IMR-90 (cell line): ENCODE data around the gene TBC1D12. TPM values are rescaled to one million over a fixed set of nuclear protein-coding genes. Genes with fewer than 3 reads are reported as not detected.
"Not testable (repeated sequence)": the region's sequence is repeated elsewhere in the genome, so short reads cannot be mapped to it uniquely, and the experiment has no call there.

Source experiments
- ATAC-seq: fragments of 200-7000 bp; cut with Tn5 transposase; 2 replicates; pipeline ENCODE4 v1.9.1; 2020; ENCODE audit warnings: low read depth, mild to moderate bottlenecking, moderate library complexity
- BruUV-seq: library from RNA; stranded (reverse); fragments of 400-500 nt; replicated peaks from 2 replicates; lab custom pipeline; 2021; lab: Mats Ljungman, UMichigan
- CTCF ChIA-PET: fragments of 300-600 bp; formaldehyde crosslinking; extraction: SDS; loops from one replicate; lab custom pipeline; 2021; ENCODE audit warnings: antibody characterized with exemption; lab: Yijun Ruan, JAX
- POLR2A ChIA-PET: fragments of 300-600 bp; sonication (Branson Sonifier 250); formaldehyde crosslinking; loops from one replicate; lab custom pipeline; 2022; ENCODE audit warnings: antibody characterized with exemption; ENCODE audit not compliant: unreplicated experiment; lab: Charles Lee
- DNase-seq: peaks from one replicate; pipeline ENCODE4 v3.0.0; 2013
- H2AFZ ChIP-seq: replicated peaks from 2 replicates; pipeline ENCODE3; 2013; ENCODE audit warnings: low read length, mild to moderate bottlenecking; ENCODE audit not compliant: poor library complexity
- H2AK5ac ChIP-seq: 2 replicates; pipeline ENCODE4 v1.6.1; 2013; ENCODE audit warnings: low read depth, low read length, inconsistent platforms
- H2AK9ac ChIP-seq: replicated peaks from 2 replicates; pipeline ENCODE3; 2013; ENCODE audit warnings: mild to moderate bottlenecking, low read depth, low read length, moderate library complexity; ENCODE audit not compliant: poor library complexity
- H2BK120ac ChIP-seq: 2 replicates; pipeline ENCODE4 v1.6.1; 2013; ENCODE audit warnings: low read depth, low read length, inconsistent platforms
- H2BK15ac ChIP-seq: 3 replicates; pipeline ENCODE4 v1.6.1; 2013; ENCODE audit warnings: low read depth, low read length, inconsistent platforms
- H2BK20ac ChIP-seq: 2 replicates; pipeline ENCODE4 v1.6.1; 2013; ENCODE audit warnings: low read depth, mild to moderate bottlenecking, inconsistent platforms, low read length, moderate library complexity
- H2BK5ac ChIP-seq: 2 replicates; pipeline ENCODE4 v1.6.1; 2013; ENCODE audit warnings: mild to moderate bottlenecking, low read depth, low read length, inconsistent platforms; ENCODE audit not compliant: poor library complexity, severe bottlenecking
- H3K14ac ChIP-seq: replicated peaks from 2 replicates; pipeline ENCODE4 v1.6.1; 2013; ENCODE audit warnings: low read depth, low read length, inconsistent platforms
- H3K18ac ChIP-seq: 2 replicates; pipeline ENCODE4 v1.6.1; 2013; ENCODE audit warnings: low read depth, low read length, control low read depth
- H3K23ac ChIP-seq: 2 replicates; pipeline ENCODE4 v1.6.1; 2013; ENCODE audit warnings: low read depth, low read length, inconsistent platforms
- H3K27ac ChIP-seq: 2 replicates; pipeline ENCODE4 v1.5.1; 2013; ENCODE audit warnings: mild to moderate bottlenecking, control low read depth, low read length; ENCODE audit not compliant: insufficient read depth
- H3K27me3 ChIP-seq: 2 replicates; pipeline ENCODE4 v1.6.1; 2013; ENCODE audit warnings: low read length; ENCODE audit not compliant: control insufficient read depth, insufficient read depth
- H3K36me3 ChIP-seq: 2 replicates; pipeline ENCODE4 v1.6.1; 2013; ENCODE audit warnings: low read length, mixed read lengths; ENCODE audit not compliant: control insufficient read depth, insufficient read depth
- H3K4ac ChIP-seq: 2 replicates; pipeline ENCODE4 v1.6.1; 2013; ENCODE audit warnings: low read depth, low read length, inconsistent platforms
- H3K4me1 ChIP-seq: 2 replicates; pipeline ENCODE4 v1.6.1; 2013; ENCODE audit warnings: low read length, mixed read lengths; ENCODE audit not compliant: control insufficient read depth, insufficient read depth
- H3K4me2 ChIP-seq: 2 replicates; pipeline ENCODE4 v1.6.1; 2013; ENCODE audit warnings: low read depth, mild to moderate bottlenecking, control low read depth, low read length, moderate library complexity
- H3K4me3 ChIP-seq: 2 replicates; pipeline ENCODE4 v1.5.1; 2013; ENCODE audit warnings: low read depth, mild to moderate bottlenecking, control low read depth, low read length, moderate library complexity; ENCODE audit not compliant: insufficient read depth
- H3K56ac ChIP-seq: 2 replicates; pipeline ENCODE4 v1.6.1; 2013; ENCODE audit warnings: low read length, inconsistent platforms; ENCODE audit not compliant: insufficient read depth; ENCODE audit errors: extremely low read depth
- H3K79me1 ChIP-seq, 2 experiments: 2 replicates each; pipeline ENCODE4 v1.6.1; 2013; ENCODE audit warnings: low read length in 2 of 2, inconsistent platforms in 1 of 2, low read depth in 1 of 2
- H3K9ac ChIP-seq: 2 replicates; pipeline ENCODE4 v1.6.1; 2013; ENCODE audit warnings: low read depth, low read length, control low read depth
- H3K9me1 ChIP-seq: 2 replicates; pipeline ENCODE4 v1.6.1; 2013; ENCODE audit warnings: low read length, inconsistent platforms; ENCODE audit not compliant: insufficient read depth
- H3K9me3 ChIP-seq: 2 replicates; pipeline ENCODE4 v1.6.1; 2013; ENCODE audit warnings: low read length; ENCODE audit not compliant: control insufficient read depth, insufficient read depth
- H4K20me1 ChIP-seq: 2 replicates; pipeline ENCODE4 v1.6.1; 2013; ENCODE audit warnings: low read length, inconsistent platforms; ENCODE audit not compliant: insufficient read depth
- H4K5ac ChIP-seq: 2 replicates; pipeline ENCODE4 v1.6.1; 2013; ENCODE audit warnings: mild to moderate bottlenecking, low read depth, low read length, control low read depth
- H4K8ac ChIP-seq, 2 experiments: 2 replicates each; pipeline ENCODE4 v1.6.1; 2013; ENCODE audit warnings: low read depth in 2 of 2, low read length in 2 of 2, control low read depth in 1 of 2, inconsistent platforms in 1 of 2
- H4K91ac ChIP-seq: 2 replicates; pipeline ENCODE4 v1.6.1; 2013; ENCODE audit warnings: low read depth, low read length, inconsistent platforms; ENCODE audit not compliant: insufficient read depth
- dilution Hi-C: fragments of 300-500 bp; cut with HindIII; formaldehyde crosslinking; loops from one replicate; pipeline ENCODE4 v1.14.3; 2018; ENCODE audit warnings: low sequenced_read_pairs; ENCODE audit not compliant: unreplicated experiment
- in situ Hi-C: fragments of 300-500 bp; cut with MboI; formaldehyde crosslinking; loops from 3 replicates; pipeline ENCODE4 v1.14.3; 2019; ENCODE audit warnings: low sequenced_read_pairs, inconsistent platforms, mixed read lengths
- intact Hi-C: fragments of 100-400 bp; cut with micrococcal nuclease; formaldehyde crosslinking; loops from 2 replicates; pipeline ENCODE4 v1.10.0; 2022
- polyA plus RNA-seq, 3 experiments: library from polyadenylated mRNA; depleted of rRNA; stranded (reverse); fragments of >200 nt; gene quantifications; 2 replicates each; pipeline ENCODE4 v1.2.3, GENCODE V29; 2012; ENCODE audit warnings: low replicate concordance in 1 of 3
- total RNA-seq: library from RNA; depleted of rRNA; stranded (reverse); fragments of >200 nt; gene quantifications from 2 replicates; pipeline ENCODE4 v1.2.3, GENCODE V29; 2012

TBC1D12 gene
- total and polyA plus RNA-seq, 2 of the 4 experiments (the other 2 are of a cell fraction), result 1.9 to 5.4 TPM

DNA sequence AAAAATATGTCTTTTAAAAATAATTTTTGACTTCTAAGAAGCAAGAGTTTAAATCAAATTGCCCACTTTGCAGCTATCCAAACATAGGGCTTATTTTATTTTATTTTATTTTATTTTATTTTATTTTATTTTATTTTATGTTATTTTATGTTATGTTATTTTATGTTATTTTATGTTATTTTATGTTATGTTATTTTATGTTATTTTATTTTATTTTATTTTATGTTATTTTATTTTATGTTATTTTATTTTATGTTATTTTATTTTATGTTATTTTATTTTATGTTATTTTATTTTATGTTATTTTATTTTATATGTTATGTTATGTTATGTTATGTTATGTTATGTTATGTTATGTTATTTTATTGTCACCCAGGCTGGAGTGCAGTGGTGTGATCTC, 129.2 kb downstream of the TBC1D12 start:
- H3K9ac ChIP-seq, H3K9me1 ChIP-seq, H3K56ac ChIP-seq, BruUV-seq, H4K8ac ChIP-seq, H3K27ac ChIP-seq, ATAC-seq, in situ Hi-C loops, H3K18ac ChIP-seq, H3K4me3 ChIP-seq, H3K4ac ChIP-seq, H3K79me1 ChIP-seq, H4K20me1 ChIP-seq, H2BK15ac ChIP-seq, H2AK9ac ChIP-seq, H3K27me3 ChIP-seq, H3K9me3 ChIP-seq, H2BK120ac ChIP-seq, CTCF ChIA-PET, dilution Hi-C loops, H3K23ac ChIP-seq, H3K4me1 ChIP-seq, H4K5ac ChIP-seq, H2BK20ac ChIP-seq, H2BK5ac ChIP-seq, H3K36me3 ChIP-seq, H2AFZ ChIP-seq, H3K14ac ChIP-seq, intact Hi-C loops, POLR2A ChIA-PET, DNase-seq, H4K91ac ChIP-seq, H2AK5ac ChIP-seq, H3K4me2 ChIP-seq: not testable (repeated sequence)
